Loucy (cell line): Measurements from ENCODE around the gene CDK2.
"Not testable (repeated sequence)": the region's sequence is repeated elsewhere in the genome, so short reads cannot be mapped to it uniquely, and the experiment has no call there.

Experiments
- H2AFZ ChIP-seq: fragments of 200-600 bp; sonication (generic); 2 replicates; pipeline ENCODE4 v1.6.0; 2016; ENCODE audit warnings: antibody characterized with exemption, mild to moderate bottlenecking, low read length, moderate library complexity
- H3F3A ChIP-seq: fragments of 200-600 bp; 2 replicates; pipeline ENCODE4 v1.6.0; 2016; ENCODE audit warnings: antibody characterized with exemption, low read depth, mild to moderate bottlenecking
- H3K27me3 ChIP-seq: fragments of 200-600 bp; sonication (generic); 2 replicates; pipeline ENCODE4 v1.6.1; 2014; ENCODE audit warnings: low read length, mild to moderate bottlenecking; ENCODE audit not compliant: insufficient read depth, poor library complexity, severe bottlenecking
- H3K36me3 ChIP-seq: fragments of 200-600 bp; sonication (generic); 2 replicates; pipeline ENCODE4 v1.6.1; 2016; ENCODE audit warnings: low read length; ENCODE audit not compliant: insufficient read depth
- H3K4me1 ChIP-seq: fragments of 200-600 bp; sonication (generic); 2 replicates; pipeline ENCODE4 v1.5.1; 2014; ENCODE audit warnings: low read length, mild to moderate bottlenecking; ENCODE audit not compliant: insufficient read depth, poor library complexity, severe bottlenecking
- H3K4me2 ChIP-seq: fragments of 200-600 bp; sonication (generic); 2 replicates; pipeline ENCODE4 v1.6.0; 2014; ENCODE audit warnings: antibody characterized with exemption, low read length, low read depth, mild to moderate bottlenecking; ENCODE audit not compliant: poor library complexity, severe bottlenecking
- H3K4me3 ChIP-seq: fragments of 200-600 bp; sonication (generic); 2 replicates; pipeline ENCODE4 v1.5.1; 2014; ENCODE audit warnings: low read length, mild to moderate bottlenecking, mixed read lengths; ENCODE audit not compliant: poor library complexity, severe bottlenecking
- H3K79me2 ChIP-seq: fragments of 200-600 bp; sonication (generic); 2 replicates; pipeline ENCODE4 v1.6.1; 2014; ENCODE audit warnings: low read length; ENCODE audit not compliant: insufficient read depth
- H3K9ac ChIP-seq: fragments of 200-600 bp; sonication (generic); 2 replicates; pipeline ENCODE4 v1.6.0; 2014; ENCODE audit warnings: mild to moderate bottlenecking, low read depth, low read length, moderate library complexity; ENCODE audit not compliant: poor library complexity, severe bottlenecking
- H3K9me2 ChIP-seq: fragments of 200-600 bp; sonication (generic); replicated peaks from 2 replicates; pipeline ENCODE4 v1.6.1; 2016; ENCODE audit warnings: low read depth, low read length, mixed read lengths
- H3K9me3 ChIP-seq: fragments of 200-600 bp; sonication (generic); 2 replicates; pipeline ENCODE4 v1.6.1; 2014; ENCODE audit warnings: mild to moderate bottlenecking, antibody characterized with exemption, low read length, low read depth; ENCODE audit not compliant: insufficient read depth
- H4K20me1 ChIP-seq: fragments of 200-600 bp; sonication (generic); 2 replicates; pipeline ENCODE4 v1.6.0; 2014; ENCODE audit warnings: antibody characterized with exemption, low read length, mild to moderate bottlenecking; ENCODE audit not compliant: insufficient read depth, poor library complexity, severe bottlenecking
- EZH2phosphoT487 ChIP-seq: fragments of 200-600 bp; IDR thresholded peaks from 2 replicates; pipeline ENCODE4 v1.6.1; 2018; ENCODE audit warnings: antibody characterized with exemption, mild to moderate bottlenecking, moderate library complexity, borderline replicate concordance
- TF ChIP-seq, protein P1 (sequence below): fragments of 200-600 bp; sonication (generic); conservative IDR thresholded peaks from 2 replicates; pipeline ENCODE4 v1.5.1; 2014; ENCODE audit warnings: mild to moderate bottlenecking, antibody characterized with exemption, low read length

The CDK2 gene

DNA sequence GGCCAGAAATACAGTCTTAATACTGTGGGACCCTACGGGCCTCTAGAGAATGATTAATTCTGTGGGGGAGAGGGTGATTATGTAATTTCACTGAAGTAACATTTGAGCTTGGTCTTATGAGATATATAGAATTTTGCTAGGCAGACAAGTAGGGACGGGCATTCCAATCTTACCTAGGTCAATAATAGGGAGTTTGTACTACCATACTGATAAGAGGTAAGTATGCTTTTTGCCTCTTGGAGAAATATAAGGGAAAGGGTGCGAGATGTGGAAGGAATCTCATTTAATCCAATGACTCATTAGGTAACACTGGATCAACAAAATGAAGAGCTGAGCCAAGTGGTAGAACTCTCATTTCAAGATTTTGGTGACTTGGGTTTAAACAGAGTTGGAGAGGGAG is 12.4 kb downstream of the CDK2 start:
- no peak overlapping the region for H3K9ac ChIP-seq
- H3K9me2 ChIP-seq = no peaks in the 10 kb centered on the region
- no peaks in the 10 kb centered on the region for H3K27me3 ChIP-seq
- TF ChIP-seq, protein P1, sequence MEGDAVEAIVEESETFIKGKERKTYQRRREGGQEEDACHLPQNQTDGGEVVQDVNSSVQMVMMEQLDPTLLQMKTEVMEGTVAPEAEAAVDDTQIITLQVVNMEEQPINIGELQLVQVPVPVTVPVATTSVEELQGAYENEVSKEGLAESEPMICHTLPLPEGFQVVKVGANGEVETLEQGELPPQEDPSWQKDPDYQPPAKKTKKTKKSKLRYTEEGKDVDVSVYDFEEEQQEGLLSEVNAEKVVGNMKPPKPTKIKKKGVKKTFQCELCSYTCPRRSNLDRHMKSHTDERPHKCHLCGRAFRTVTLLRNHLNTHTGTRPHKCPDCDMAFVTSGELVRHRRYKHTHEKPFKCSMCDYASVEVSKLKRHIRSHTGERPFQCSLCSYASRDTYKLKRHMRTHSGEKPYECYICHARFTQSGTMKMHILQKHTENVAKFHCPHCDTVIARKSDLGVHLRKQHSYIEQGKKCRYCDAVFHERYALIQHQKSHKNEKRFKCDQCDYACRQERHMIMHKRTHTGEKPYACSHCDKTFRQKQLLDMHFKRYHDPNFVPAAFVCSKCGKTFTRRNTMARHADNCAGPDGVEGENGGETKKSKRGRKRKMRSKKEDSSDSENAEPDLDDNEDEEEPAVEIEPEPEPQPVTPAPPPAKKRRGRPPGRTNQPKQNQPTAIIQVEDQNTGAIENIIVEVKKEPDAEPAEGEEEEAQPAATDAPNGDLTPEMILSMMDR = no peak
- TF ChIP-seq EZH2phosphoT487 = no peak
- peaks cover 29% of the 10 kb centered on the region for H3K4me1 ChIP-seq
- H3K4me2 ChIP-seq = no peak overlapping the region
- no peaks in the 10 kb centered on the region for H3F3A ChIP-seq
- H3K36me3 ChIP-seq = no peaks in the 10 kb centered on the region
- H4K20me1 ChIP-seq = peaks cover 7% of the 10 kb centered on the region
- peaks cover 50% of the 10 kb centered on the region for H3K79me2 ChIP-seq
- no peaks in the 10 kb centered on the region for H3K9me3 ChIP-seq
- no peak overlapping the region for H3K4me3 ChIP-seq
- H2AFZ ChIP-seq = no peak overlapping the region

DNA sequence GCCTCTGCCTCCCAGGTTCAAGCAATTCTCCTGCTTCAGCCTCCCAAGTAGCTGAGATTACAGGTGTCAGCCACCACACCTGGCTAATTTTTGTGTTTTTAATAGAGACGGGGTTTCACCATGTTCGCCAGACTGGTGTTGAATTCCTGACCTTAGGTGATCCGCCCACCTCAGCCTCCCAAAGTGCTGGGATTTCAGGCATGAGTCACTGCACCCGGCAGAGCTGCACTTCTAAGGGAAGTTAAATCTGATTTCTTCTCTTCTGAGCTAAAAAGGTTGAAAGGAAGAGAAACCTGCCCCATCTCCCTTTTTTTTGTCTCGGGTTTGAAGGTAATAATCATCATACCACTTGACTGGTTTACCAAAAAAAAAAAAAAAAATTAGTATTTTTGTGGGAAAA is 15.3 kb downstream of the CDK2 start:
- H3K79me2 ChIP-seq = peaks cover 22% of the 10 kb centered on the region
- not testable (repeated sequence) for H3K9me2 ChIP-seq, H3K27me3 ChIP-seq, H3K9me3 ChIP-seq, H2AFZ ChIP-seq, H3F3A ChIP-seq, H3K4me2 ChIP-seq, H4K20me1 ChIP-seq, H3K4me3 ChIP-seq, H3K36me3 ChIP-seq, H3K9ac ChIP-seq
- peaks cover 15% of the 10 kb centered on the region for H3K4me1 ChIP-seq

DNA sequence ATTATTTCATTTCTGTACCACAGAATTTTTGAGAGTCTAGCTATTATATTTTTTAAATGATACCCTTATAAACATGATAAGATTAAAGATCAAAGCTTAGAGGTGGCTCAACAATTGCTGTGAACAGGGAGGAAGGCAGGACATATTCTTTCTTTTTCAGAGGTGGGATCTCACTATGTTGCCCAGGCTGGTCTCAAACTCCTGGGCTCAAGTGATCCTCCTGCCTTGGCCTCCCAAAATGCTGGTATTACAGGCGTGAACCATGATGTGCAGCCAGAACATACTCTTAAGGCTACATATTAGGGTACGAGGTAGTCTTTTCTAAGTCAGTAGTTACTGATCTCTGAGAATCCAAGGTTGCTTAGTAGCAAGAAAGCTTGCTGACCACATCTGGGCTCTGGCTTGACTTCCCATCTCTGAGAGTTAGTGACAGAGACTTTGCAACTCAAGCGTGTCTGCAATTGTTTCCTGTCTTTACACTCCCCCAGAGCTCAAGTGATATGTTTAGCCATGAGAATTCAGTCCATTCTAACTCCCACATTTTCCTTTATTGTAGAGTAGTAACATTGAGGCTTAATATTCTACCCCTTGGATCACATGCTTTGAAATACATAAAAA is 15.8 kb downstream of the CDK2 start:
- Histone ChIP-seq H3K79me2 (peaks cover 16% of the 10 kb centered on the region), H3K4me3 (no peak overlapping the region), H3K4me2 (no peak overlapping the region), H3K4me1 (peaks cover 11% of the 10 kb centered on the region), H3K36me3 (no peaks in the 10 kb centered on the region), H3F3A (no peaks in the 10 kb centered on the region), H2AFZ (no peak overlapping the region), H3K9me3 (no peaks in the 10 kb centered on the region), H3K9ac (no peak overlapping the region), H3K9me2 (no peaks in the 10 kb centered on the region), H4K20me1 (no peaks in the 10 kb centered on the region), H3K27me3 (no peaks in the 10 kb centered on the region)
- TF ChIP-seq, protein P1 = no peak

DNA sequence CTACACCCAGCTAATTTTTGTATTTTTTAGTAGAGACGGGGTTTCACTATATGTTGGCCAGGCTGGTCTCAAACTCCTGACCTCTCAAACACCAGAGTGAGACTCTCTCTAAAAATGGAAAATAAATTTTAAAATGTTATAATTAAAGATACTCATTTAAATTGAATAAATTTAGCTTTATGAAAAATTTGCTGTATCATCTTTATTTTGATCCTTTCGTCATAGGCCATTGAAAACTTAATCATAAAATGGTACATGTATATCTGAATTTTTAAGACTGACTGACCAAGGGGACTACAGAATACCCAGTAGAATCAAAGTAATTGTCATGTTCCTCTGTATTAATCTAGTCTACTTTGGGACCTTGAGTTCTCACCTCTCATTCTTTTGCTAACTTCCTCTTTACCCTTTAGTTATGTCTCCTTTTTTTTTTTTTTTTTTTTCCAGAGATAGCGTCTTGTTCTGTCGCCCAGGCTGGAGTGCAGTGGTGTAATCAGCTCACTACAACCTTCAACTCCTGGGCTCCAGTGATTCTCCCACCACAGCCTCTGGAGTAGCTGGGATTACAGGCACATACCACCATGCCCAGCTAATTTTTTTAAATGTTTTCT is 16.7 kb downstream of the CDK2 start:
- TF ChIP-seq, protein P1 = no peak
- no peak for TF ChIP-seq EZH2phosphoT487
- H4K20me1 ChIP-seq = no peaks in the 10 kb centered on the region
- H3K9ac ChIP-seq = no peak overlapping the region
- H3K27me3 ChIP-seq = no peaks in the 10 kb centered on the region
- peaks cover 6% of the 10 kb centered on the region for H3K4me1 ChIP-seq
- H2AFZ ChIP-seq = no peak overlapping the region
- H3F3A ChIP-seq = no peaks in the 10 kb centered on the region
- no peaks in the 10 kb centered on the region for H3K36me3 ChIP-seq
- no peaks in the 10 kb centered on the region for H3K9me2 ChIP-seq
- no peak overlapping the region for H3K4me2 ChIP-seq
- no peaks in the 10 kb centered on the region for H3K9me3 ChIP-seq
- no peak overlapping the region for H3K4me3 ChIP-seq
- H3K79me2 ChIP-seq = peaks cover 10% of the 10 kb centered on the region; the same call in 1 of the 2 replicates
